HG02763 (cell line): Measurements from ENCODE around the gene ARHGAP24.

Source experiments
- ATAC-seq: cut with Tn5 transposase; IDR thresholded peaks from one replicate; pipeline ENCODE4 v1.9.1; 2021; ENCODE audit warnings: mild to moderate bottlenecking, moderate library complexity; ENCODE audit not compliant: unreplicated experiment

Gene ARHGAP24

DNA sequence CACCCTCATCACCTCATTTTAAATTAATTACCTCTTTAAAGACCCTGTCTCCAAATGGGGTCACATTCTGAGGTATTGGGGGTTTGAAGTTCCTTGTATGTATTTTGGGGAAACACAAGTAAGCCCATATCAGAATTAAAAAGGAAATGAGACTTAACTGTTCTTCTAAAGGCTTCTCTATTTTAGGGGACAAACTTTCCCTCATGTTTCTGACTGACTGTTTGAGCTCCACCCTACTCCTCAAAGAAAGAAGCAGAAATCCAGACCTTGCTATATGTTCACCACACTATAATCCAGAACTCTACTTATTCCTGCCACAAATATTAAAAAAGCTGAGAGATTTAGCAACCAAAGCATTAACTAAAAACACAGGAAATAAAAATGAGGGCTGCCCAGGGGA lies 258.8 kb downstream of the ARHGAP24 start:
- no peak for ATAC-seq

DNA sequence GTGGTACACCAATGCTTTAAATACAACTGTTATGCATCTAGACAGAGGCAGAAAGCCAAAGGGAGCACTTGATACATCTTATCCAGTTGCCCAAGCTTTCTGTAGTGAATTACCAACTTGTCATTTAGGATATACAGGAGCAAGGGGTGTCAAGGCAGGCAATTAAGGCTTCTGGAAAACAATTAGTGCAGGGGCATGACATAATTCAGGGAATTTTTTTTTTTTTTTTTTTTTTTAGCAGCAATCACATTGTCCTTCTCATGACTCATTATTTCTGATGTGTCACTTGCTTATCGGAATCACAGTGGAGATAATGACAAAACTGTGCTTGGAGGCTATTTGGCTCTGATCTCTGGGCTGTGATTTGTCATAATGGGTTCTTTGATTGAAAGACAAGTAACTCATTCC lies 259.5 kb downstream of the ARHGAP24 start:
- no peak for ATAC-seq

DNA sequence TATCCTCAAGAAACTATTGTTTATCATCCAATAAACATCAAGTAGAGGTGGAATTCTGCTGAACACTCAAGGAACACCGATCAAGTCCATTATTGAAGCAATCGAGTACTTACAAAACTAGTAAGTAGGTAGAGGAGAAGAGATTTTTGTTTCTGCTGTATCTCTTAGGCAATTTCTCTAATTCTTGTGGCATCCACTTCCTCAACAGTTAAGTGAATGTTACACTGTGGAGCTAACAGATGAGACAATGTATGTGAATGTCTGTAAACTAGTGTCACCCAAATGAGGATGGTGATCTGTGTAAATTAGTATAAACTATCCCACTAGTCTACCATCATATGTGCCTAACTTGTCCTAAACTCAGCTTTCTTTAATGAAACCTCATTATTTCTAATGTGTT lies 261.6 kb downstream of the ARHGAP24 start:
- no peak for ATAC-seq

- ATAC-seq: no peak
Observed at GRCh38 chr4:85737254-85737653, 262.3 kb downstream of the ARHGAP24 start.

GRCh38 chr4:85738721-85739120 lies 263.8 kb downstream of the ARHGAP24 start:
- no peak for ATAC-seq

DNA sequence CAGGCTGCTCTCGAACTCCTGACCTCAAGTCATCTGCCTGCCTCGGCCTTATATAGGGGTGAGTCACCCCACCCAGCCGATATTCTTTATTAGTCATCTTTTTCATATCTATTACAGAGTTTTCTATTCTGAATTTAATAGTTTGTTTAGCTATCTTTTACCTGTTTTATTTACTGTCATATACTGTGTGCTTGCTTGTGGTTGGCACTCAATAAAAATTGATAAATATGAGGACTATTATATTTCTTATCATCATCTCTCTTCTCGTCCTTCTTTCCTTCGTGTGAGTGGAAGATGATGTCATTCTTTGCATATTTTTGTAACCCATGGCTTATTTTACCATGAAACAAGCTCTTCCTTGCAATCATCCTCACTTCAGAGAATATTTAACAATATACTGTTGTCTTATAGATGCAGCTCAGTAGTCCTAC lies 265.5 kb downstream of the ARHGAP24 start:
- ATAC-seq: no peak

DNA sequence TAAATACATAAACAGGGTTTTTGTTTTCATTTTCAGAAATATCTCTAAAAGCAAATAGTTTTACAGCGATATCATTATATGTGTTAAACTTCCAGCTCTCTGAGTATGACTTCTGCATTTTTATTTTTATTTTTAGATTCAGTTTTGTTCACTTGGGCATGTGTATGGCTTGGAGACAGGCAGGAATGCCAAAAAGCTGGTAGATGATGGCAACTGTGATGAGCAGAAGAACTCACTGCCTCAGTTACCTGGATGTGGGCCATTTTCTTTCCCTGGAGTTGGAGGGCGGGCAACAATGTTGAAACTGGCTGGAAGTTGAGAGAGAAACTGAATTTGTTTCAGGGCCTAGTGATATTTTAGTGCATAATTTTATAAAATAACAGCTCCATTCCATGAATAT lies 266.4 kb downstream of the ARHGAP24 start:
- no peak for ATAC-seq

DNA sequence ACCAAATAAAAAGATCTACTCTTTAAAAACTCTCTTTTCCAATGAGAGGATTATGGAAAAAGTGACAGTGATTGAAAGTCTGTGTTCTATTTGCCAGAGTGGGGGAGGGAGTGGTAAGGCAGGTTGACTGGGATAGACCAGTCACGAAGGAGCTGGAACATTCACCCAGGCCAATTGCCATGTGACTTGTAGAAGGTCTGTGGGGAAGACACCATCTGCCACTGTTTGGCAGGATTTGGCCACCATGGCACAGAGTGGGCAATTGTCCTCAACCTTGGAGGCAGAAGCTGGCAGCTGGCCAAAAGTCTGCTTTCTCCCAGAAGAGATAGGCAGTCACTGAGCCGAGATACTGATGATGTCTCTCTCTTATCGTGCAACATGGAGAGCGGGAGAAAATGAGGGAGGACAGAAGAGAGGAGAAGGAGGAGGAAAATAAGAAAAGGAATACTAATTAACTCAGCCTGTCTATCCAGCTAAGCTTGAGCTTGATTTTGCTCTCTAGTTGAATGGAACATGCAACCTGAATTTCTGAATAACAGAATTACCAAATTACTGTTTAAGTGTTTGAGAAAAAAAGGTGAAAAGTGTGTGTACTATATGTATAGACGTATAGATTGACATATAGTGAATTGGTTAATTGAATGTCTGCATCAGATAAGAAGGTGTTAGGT lies 267.1 kb downstream of the ARHGAP24 start:
- ATAC-seq: no peak

- ATAC-seq: no peak
Observed at GRCh38 chr4:85744950-85745349, 270.0 kb downstream of the ARHGAP24 start.

GRCh38 chr4:85745939-85746338 lies 271.0 kb downstream of the ARHGAP24 start:
- no peak for ATAC-seq

DNA sequence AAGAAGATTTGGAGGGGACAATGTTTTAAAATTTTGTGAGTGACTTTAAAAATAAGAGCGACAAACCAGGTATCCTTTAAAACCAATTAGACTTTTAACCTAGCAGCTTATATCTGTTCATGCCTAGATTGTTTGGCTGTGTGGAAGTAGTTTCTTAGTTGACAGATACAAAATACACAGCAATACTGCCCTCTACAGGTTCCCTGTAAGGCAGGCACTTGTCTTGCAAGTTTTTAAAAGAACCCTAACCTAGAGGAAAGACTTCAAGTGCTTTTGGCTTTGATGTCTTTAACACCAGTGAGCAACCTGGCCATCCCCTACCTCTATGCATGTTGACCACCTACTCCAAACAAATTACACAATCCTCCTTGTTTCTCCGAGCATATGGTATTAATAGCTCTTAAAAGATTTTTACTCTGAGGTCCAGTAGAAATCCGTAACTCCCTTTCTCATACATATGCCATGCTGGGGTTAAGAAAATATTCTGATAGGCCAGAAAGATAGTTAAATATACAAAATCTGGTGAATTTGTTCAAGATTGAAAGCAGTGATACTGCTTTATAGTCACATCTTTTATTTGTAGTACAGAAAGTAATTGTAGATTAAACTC lies 273.0 kb downstream of the ARHGAP24 start:
- ATAC-seq: peak; percentile 60

DNA sequence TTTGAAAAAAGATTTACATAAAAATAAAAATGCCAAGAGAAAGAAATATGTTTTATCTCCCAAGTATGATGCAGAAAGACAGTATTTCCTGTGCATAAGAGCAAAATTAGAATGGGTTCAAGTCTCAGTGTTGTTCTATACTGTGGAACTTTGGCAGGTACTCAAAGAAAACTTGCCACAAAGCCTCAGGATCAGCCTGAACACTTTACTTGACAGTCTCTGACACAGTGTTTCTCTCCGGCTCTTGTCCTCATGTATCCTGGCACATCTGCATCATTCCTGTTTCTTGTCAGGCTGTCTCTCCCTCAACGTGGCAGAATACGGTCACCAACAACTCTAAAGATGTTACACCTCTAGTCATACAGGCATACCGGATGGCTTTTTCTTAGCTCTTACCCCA lies 273.7 kb downstream of the ARHGAP24 start:
- no peak for ATAC-seq

- no peak for ATAC-seq
Observed at GRCh38 chr4:85751866-85752265, 276.9 kb downstream of the ARHGAP24 start.

DNA sequence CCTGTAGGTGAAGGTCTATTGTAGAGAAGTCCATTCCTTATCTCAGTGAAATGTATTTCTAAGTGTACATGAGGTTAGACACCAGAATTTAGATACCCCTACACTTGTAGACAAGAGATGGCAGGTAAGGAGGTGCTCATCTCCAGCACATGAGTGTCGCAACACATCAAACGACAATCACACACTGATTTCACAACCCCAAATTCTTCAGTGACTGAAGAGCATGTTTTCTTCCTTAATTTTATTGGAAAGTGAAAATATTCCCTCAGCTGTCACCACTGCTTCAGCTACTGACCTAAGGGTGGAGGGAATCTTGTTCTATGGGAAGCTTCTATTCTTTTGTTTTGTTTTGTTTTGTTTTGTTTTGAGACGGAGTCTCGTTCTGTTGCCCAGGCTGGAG lies 280.3 kb downstream of the ARHGAP24 start:
- no peak for ATAC-seq

GRCh38 chr4:85756938-85757337 lies 282.0 kb downstream of the ARHGAP24 start:
- ATAC-seq: no peak

DNA sequence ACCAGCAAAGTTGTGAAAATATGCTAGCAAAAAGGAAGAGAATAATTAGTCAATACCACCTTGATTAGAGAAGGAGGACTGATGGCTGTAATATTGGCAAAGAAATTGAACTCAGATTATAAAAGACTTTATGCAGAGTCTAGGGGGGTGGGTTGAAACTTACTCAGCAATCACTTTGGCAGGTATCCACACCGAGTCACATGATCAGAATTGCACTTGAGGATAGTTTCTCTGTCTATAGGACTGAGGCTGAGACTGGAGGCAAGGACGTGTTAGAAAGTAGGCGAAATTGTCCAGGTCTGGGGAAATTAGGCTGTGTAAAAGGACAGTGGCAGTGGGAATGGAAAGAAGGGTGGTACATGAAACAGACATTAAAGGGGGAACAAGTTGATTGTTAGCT lies 284.4 kb downstream of the ARHGAP24 start:
- ATAC-seq: no peak

GRCh38 chr4:85760511-85760910 lies 285.6 kb downstream of the ARHGAP24 start:
- ATAC-seq: no peak

DNA sequence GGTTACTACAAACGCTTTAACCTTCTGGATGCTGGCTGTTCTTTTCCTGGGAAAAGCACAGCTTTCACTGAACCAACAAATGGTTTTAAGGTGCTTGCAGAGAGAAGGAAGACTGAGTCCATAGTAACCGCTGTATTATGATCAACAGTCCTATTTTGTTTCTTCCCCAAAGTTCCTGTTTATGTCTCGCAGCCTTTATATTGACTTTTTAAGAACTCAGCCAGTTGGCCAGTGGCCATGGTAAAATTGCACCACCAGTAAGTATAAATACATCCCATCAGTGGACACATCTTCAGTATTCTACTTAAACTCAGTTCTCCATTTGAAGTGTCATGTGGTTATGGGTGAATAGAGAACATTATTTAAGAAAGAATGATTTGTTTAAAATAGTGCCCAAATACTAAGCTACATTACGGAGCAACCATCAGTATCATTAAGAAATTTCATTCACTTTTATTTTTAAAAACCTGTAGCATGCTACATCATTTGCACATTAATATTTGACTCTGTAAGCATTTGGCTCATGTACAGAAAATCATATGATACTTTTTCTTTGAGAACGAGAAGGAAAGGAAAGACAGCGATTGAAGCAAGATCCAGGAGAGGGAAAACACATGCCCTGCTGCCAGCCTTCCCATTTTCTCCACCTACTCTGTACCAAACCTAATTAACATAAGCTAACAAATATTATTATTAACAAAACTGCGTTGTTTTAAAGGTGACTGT lies 287.0 kb downstream of the ARHGAP24 start:
- ATAC-seq: no peak

DNA sequence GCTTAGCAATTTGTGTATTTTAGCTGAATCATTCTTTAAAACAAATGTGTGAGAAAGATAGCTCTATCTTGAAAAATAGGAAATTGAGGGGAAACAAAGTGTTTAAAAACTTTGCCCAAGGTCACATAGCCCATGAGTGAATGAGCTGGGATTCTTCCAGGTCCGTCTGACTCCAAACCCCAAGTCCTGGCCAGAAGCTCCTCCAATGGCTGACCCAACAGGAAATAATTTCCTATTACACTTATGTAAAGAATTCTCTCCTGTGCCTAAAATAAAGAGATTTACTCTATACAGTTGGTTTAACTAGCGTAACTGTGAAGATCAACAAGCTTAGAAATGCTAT lies 287.6 kb downstream of the ARHGAP24 start:
- ATAC-seq: no peak

- no peak for ATAC-seq
Observed at GRCh38 chr4:85763202-85763601, 288.3 kb downstream of the ARHGAP24 start.

DNA sequence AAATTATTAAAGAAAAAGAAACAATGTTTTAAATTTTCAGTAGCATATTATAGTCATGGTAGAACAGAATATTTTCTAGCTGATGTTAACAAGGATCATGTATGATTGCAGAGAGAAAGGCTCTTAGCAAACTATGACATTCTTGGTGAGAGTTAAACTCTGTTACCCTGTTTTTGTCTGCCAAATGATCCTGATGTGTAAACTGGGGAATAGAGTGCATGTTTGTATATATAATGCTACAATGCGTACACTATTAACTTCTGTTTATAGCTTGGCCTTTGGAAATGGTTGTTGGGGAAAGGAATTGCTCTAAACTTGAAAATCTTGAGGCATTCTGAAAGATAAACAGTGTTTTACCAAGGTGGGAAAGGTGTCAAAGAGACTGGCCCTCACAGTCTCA lies 292.7 kb downstream of the ARHGAP24 start:
- ATAC-seq: no peak

GRCh38 chr4:85769009-85769408 lies 294.1 kb downstream of the ARHGAP24 start:
- ATAC-seq: no peak
